GM04504 (cell line): ENCODE measurements around the gene FANCI.
A peak's percentile ranks its signal among the peaks of the same experiment; 100 is the strongest.

Source experiments
- DNase-seq: peaks from one replicate; pipeline ENCODE4 v3.0.0-alpha.2; 2012; ENCODE audit warnings: low read depth

Gene FANCI

DNA sequence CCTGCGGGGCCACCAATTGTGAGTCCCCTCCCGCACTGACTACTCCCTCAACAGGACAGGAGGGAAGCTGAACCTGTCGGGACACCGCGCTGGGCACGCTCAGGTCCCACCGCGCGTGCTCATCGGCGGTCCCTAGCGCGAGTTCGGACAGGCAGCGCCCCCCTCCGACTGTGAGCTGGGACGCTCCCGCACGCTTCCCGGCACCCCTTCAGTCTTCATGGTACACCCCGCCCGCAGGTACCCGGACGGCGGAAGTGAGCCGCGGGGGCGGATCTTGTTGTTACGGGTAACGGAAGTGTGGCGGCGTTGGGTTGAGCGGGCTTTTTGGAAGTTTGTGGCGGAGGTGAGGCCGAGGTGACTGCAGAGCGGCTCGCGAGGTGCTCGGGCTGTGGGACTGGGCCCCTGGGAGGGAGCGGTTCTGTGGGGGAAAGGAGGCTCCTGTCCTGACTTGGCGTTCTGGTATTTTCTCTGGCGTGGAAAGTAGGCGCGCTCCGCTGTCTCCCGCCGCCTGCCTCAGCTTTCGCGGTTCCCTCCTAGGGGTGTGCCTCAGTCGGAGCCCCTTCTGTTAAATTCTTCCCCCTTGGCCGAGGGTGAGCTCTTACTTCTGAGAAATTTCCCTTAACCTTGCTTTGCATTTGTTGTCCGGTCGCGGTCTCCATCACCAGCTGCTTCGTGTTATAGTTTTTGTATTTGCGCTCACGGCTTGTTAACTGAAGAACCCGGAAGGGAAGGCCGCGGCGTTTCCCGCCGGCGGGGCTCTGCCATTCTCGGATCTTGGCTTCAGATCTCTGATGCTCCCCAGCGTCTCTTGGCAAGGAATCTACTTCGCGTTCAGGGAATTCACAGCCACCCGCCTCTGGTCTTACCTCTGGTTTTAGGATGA lies at the start of gene FANCI:
TSS of gene FANCI (plus strand) at position 289 of the 883 bp plus-strand sequence. CDS start 3,669 bp downstream, outside the sequence.
- DNase-seq: peak; percentile 76

DNA sequence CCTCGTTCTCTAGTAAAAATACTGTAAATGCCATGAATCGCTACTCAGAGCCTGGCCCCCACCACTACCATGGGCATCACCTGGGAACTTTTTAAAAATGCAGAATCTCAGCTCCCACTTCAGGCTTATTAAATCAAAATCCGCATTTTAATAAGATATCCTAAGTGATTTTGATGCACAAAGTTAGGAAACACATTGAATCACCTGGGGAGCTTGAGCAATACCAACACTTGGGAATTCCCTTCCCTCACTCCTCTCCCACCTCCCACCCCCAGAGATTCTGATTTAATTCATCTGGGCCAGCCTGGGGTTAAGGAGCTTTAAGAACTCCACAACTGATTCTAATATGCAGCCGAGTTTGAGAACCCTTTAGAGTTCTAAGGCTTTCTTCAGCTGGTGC lies 49.2 kb upstream of the FANCI start:
- no peak for DNase-seq

DNA sequence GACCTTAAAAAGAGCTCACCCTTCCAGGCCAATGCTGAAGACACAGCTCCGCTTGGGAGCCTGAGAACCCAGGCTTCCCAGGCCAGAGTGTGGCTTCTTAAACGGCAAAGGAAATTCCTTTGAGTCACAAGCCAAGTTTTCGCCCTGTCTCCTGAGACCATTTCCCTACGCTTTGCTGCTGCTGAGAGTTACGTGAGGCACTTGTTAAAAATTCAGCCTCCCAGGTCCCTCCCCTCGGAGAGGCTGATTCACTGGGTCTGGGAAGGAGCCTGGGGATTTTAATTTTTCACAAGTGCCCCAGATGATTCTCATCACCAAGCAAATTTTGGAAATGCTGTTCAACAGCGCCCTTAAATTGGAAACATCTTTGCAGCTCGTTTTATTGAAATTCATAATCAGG lies 47.9 kb upstream of the FANCI start:
- DNase-seq: no peak

DNA sequence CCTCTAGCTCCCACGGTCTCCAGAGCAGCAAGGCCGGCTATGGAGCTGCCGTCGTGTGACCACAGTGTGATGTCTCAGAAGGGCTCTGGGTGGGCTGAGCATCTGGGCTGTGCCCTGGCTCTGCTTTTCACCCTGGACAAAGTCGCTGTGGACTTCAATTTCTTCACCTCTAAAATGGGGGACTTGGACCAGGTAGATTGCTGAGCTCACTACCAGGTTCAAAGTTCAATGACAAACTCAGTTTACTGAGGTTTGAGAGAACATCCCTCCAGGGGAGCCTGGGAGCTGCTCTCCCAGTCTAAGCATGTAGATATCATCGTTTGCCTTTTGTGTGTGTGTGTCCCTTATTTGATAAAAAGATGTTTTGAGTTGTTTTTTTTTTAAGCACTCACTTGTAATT lies 47.5 kb upstream of the FANCI start:
- DNase-seq: no peak

DNA sequence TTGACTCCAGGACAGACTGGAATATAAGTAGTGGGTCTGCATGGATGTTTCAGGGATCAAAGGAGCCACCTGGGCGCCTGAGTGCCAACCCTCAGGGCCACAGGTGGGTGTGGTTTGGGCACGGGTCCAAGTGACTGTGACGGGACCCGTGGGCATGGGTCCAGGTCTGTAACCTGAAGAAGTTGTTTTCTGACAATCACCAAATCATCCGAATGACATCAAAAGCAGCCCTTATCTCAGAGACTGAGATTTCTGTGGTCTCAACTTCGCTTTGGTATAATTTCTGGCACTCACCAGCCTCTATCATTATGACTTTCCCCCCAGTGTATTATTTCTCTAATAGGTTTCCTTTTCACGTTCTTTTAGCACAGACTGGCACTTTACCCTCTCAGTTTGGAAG lies 46.8 kb upstream of the FANCI start:
- no peak for DNase-seq

DNA sequence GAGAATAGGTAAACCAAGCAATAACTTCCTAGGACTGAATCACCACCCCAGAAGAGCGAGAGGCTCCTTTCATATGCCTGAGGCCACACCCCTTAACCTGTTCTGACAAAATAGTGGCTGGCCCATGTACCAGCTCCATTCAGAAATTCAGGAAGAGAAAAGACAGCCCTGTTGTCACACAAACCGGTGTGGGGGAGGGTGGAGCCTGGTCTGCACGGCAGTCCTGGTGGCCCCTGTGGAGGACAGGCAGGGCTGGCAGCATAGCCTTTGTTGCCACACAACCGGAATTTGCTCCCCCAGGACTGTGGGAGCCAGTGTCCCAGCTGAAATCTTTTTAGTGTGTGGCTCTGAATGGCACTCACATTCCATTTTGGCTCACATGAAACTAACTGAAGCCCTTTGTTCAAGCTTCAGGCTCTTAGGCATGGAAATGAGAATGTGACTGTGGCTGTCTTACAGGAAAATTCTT lies 46.2 kb upstream of the FANCI start:
- DNase-seq: no peak

DNA sequence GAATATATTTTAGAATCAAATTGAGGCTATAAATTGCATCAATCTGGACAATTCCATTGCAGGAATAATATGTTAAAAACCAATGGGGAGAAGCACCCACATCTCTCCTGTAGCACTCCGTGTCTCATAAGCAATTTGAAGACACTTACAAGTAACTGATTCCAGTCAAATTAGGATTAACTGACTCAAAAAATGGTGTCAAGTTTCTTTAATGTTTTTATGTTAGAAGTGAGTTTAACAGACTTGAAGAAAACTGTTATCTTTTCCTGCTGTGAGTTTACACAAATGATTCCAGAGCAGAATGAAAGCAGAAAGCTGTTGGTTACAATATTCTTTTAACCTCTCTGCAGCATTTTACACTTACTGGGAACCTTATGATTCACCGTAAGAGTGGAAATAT lies 45.6 kb upstream of the FANCI start:
- no peak for DNase-seq

DNA sequence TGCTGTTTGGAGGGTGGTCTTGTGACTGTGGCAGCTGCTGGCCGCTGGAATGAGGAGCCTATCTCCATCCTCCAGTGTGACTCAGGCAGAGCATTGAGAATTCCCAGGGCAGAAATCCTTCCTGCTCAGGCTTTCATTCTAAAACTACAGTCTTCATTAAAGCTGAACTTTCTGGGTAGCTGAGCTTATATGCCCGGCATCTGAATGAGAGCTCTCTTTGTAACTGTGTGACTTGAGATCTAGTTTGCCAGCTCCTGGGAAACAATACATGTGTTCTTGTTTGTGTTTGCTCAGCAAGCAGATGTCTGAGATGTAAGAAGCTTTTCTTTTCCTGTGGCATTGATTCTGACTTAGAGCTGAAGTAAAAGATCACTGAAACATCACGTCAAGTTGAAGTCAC lies 44.8 kb upstream of the FANCI start:
- no peak for DNase-seq

DNA sequence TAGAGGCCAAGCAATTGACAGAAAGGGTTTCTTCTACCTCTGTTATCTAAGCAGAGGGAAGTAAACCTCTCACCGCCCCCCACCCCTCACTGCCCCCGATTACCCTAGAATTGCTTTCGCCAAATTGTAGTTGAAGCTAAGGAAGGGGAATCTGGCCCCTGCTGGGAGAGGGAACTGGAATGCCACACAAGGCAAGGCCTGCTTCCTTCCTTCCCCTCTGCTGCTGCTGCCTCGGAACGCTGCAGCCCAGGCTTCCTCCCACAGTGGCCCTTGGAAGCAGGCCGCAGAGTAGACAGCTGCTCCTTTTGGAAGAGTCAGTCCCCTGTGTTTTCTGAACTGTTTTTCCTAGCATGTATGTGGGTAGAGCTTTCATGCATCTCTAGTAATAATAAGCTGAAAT lies 44.0 kb upstream of the FANCI start:
- no peak for DNase-seq

DNA sequence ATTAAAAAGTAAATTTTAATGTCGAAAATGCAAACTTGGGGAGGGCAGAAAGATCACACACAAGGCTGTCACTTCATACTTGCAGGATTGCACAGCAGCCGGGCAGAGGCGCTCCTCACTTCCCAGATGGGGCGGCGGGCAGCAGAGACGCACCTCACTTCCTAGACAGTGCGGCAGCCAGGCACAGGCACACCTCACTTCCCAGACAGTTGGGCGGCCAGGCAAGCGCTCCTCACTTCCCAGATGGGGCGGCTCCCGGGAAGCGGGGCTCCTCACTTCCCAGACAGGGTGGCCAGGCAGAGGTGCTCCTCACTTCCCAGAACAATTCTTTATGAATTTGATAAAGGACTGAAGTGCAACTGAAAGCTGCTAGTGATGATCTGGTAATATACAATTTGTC lies 43.6 kb upstream of the FANCI start:
- DNase-seq: no peak

DNA sequence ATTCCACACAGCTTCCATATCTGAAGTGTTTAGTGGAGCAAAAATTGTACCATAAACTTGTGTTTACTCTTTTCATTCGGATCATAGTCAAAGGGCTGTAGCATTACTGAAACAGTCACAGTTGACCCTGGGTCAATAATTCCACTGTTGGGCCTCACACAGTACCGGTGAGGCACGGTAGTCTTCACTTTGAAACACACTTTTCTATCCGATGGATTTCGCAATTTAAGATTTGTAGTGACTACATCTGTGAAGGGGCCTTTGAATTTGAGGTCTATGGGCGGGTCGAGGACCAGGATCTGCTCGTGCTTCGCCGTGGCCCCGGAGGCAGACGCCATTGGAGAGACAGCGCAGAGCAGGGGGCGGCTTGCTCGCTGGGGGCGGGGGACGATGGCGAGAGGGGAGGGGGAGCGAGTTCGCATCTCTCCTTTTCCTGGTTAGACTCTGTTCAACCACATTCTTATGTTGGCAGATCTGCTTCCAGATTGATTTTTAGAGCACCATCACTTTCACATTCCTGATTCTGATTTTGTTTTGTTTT lies 42.2 kb upstream of the FANCI start:
- DNase-seq: no peak

DNA sequence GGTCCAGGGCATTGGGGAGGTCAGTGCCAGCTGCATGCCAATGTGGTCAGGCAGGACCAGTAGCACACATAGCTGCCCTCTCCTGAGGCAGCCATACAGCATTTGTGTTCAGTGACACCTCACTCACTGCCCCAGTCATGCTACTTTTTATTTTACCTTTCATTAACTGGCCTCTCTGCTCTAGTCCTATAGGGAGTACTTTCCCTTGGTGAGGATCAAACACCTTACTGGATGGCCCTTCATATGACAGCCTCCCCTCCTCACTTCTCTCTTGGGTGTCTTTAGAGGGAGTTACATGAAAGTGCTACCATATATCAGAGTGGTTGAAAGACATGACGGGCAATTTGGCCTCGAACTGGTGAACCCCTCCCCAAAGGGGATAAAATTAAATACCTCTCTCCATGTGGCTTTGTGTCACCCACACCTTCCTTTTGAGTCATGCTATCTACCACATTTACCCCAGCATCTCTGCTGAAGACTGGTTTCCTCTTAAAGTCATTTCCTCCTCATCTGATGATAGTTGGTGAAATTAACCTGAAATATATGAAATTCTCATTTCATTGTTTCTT lies 40.0 kb upstream of the FANCI start:
- no peak for DNase-seq

DNA sequence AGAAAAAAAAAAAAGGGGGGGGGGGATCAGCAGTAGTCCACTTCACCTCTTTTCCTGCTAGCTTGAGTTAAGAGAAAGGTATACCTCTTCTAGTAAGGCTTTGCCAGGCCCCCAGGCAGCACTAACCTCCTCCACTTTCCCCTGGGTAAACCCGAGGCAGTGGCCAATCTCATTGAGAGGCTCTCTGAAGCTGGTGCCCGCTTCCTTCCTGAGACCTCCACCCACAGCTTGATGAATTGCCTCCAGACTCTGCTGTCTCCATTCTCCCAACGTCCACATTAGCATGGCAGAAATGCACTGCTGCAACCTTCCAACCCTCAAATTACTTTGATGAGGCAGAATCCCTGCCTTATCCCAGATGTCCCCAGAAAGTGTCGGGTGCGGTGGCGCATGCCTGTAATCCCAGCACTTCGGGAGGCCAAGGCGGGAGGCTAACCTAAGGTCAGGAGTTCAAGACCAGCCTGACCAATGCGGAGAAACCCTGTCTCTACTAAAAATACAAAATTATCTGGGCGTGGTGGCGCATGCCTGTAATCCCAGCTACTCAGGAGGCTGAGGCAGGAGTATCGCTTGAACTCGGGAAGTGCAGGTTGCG lies 37.7 kb upstream of the FANCI start:
- DNase-seq: no peak

DNA sequence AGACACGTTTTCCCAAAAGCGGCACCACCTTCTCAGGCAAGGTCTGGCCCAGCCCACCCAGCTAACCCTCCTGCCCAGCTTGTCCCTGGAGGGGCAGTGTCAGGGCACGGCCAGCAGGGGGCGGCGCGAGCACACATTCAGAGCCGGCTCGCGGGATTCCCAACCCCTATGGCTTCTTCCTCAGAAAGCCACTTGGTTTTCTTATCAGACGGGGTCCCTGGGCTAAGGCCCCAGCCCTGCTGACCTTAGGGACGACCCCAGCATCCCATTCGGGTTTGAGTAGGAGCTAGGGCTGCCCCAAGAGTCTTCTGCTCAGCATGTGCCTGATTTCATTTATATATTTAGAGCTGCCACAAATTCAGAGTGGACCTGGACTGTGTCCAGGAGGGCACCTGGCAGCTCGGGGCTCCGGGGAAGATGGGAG lies 36.9 kb upstream of the FANCI start:
- DNase-seq: peak; percentile 21

DNA sequence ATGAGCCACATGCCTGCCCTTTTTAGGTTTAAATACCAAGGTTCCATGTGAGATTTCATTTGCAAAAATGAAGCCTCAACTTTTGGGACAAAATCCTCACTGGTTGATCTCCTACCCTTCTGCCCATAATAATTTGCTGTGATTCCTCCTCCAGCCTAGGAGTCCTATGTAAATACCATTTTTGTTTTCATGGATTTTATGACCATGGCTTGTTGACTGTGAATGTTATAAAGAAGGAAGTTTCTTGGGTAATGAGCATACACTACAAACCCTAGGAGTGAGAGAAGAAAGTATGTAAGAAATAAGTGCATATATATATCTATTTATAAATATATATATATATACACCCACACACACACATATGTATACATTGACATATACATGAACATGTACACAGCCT lies 35.5 kb upstream of the FANCI start:
- DNase-seq: no peak

DNA sequence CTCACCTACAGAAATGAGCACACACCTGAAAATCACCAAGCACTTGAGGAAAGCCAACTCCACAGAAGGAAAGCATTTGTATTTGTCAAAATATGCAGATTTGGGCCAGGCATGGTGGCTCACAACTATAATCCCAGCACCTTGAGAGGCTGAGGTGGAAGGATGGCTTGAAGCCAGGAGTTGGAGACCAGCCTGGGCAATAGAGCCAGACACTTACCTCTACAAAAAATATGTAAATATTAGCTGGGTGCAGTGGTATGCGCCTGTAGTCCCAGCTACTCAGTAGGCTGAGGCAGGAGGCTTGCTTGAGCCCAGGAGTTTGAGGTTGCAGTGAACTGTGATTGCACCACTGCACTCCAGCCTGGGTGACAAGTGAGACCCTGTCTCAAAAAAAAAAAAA lies 34.7 kb upstream of the FANCI start:
- no peak for DNase-seq

DNA sequence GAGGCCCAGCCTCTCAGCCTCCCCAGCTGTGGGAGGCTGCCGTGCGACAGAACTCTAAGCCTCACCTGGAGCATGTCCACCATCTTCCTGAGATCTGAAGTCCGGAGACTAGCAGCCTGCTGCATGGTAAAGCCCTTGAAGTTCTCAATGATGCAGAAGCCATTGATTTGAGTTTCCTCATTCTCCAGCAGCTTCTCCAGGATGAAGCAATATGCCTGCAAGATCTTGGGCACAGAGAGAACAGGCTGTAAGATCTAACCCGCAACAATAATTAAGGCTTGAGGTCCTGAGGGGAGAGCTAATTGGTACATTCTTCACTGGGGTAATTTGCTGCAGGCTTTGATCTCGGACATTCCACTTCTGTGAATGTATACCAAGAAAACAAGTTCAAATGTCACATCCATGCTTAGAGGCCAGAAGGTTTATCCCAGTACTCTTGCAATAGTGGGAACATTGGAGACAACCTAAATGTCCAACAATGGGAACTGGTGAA lies 32.1 kb upstream of the FANCI start:
- no peak for DNase-seq

DNA sequence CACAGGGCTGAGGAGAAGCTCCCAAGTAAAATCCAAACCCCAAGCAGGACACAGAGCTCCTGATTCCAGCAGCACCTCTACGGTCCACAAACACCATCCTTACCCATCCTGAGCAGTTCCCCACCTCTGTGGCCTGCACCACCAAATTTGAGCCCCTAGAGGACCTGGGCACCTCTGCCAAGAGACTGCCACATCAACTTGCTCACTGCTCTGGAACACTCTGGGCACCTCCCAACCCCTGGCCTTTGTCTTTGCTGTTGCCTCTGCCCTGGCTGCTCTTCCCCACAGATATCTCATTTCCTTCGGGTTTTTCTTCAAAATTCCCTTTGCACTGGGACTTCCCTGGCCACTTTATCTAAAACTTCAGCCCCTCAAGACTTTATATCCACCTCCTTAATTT lies 28.2 kb upstream of the FANCI start:
- no peak for DNase-seq

DNA sequence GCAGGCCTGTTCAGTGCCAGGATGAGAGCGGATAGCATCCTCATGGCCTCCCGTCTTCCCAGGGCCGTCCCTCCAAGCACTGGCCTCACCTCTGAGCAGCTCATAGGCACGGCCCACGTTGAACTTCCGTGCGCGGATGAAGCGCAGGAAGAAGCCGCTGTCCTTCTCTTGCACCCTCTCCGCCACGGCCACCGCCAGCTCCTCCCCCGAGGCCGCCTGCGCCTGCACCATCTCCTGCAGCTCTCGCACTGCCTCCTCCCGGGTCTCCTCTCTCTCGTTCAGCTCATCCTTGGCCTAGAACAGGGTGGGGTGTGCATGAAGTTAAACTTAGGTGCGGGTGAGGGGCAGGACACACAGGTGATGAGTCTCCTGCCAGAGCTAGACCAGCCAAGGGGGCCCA lies 26.7 kb upstream of the FANCI start:
- DNase-seq: no peak

DNA sequence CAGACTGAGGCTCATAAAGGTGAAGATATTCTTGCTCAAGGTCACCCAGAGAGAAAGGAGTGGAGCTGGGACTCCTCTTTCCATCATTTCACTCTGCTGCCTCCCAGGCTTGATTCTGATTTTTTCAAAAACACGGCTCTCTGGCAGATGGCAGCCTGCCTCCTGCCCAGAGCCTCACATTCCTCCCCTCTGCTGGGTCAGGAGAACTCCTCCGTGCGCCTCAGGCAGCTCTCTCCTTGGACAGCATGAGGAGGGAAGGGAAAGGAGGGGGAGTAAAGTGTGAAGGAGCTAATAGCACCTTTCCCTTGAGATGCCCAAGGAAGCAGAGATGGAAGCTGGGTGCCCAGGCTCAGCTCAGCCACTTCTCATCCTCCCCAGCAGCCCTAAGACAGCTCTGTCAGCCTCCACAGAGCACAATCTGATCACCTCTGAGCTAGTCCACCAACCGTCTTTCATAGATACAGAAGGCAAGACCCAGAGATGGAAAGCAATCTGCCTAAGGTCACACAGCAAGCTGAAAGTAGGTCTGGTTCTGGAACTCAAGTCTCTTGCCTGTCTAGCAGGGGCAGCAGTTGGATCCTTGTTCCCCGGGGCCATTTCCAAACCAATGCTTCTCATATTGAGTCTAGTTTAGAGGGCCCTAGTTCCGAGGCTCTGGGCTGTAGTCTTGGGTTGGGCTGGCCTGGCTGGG lies 25.9 kb upstream of the FANCI start:
- DNase-seq: no peak

DNA sequence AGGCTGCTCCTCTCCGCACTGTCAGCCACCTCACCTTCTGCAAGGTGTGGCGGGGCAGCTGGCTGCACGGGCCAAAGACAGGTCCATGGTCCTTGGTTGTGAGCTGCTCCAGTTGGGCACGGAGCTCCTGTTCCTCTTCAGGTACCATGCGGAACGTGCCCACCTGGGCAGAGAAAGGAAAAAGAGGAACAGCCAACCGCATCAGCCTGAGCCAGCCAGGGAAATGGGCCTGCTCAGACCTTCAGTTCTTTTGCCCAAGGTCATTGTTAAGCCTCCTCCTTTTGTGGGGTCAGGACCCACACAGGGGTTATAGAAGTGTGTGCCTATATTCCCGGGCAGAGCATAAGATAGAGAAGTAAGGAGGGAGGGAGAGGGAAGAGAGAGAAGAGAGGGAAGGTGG lies 25.2 kb upstream of the FANCI start:
- DNase-seq: no peak

DNA sequence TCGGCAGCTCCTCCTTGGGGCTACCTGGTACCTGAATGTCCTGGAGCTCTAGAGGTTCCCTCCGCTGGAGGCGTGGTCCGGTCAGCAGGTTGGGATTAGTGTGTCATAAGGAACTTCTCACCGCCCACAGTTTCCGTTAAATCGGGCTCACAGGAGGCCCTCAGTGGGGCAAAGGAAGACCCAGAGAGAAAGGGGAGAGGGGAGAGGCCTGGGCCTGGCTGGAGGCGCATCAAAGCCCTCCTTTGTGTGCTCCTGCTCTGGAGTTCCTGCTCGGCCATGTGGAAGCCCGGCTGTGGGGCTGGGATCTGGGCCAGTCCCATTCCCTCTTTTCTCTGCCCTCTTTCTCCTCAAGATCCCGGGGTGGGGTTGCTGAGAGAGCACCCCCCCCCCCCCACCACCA lies 22.2 kb upstream of the FANCI start, which contains the start of gene RLBP1:
TSS of gene RLBP1 (minus strand) at position 37 of the 400 bp plus-strand sequence. CDS start 2,604 bp downstream, outside the sequence.
- DNase-seq: no peak
